IPS-15b (cell line): Measurements from ENCODE around the gene HOXD12.
A peak's percentile ranks its signal among the peaks of the same experiment; 100 is the strongest.

Experiments
- H3K27me3 ChIP-seq: one replicate; pipeline ENCODE4 v1.6.1; 2013; ENCODE audit warnings: low read length; ENCODE audit not compliant: control insufficient read depth, insufficient read depth
- H3K36me3 ChIP-seq: one replicate; pipeline ENCODE4 v1.6.1; 2013; ENCODE audit warnings: low read length; ENCODE audit not compliant: control insufficient read depth, insufficient read depth
- H3K4me1 ChIP-seq: one replicate; pipeline ENCODE4 v1.6.1; 2013; ENCODE audit warnings: mild to moderate bottlenecking, low read length; ENCODE audit not compliant: control insufficient read depth, insufficient read depth
- H3K4me3 ChIP-seq: one replicate; pipeline ENCODE4 v1.5.1; 2013; ENCODE audit warnings: low read depth, low read length
- H3K9ac ChIP-seq: one replicate; pipeline ENCODE4 v1.6.1; 2013; ENCODE audit warnings: low read depth, mild to moderate bottlenecking, low read length
- H3K9me3 ChIP-seq: one replicate; pipeline ENCODE4 v1.6.1; 2013; ENCODE audit warnings: mild to moderate bottlenecking, low read length; ENCODE audit not compliant: control insufficient read depth, insufficient read depth

Gene HOXD12

DNA sequence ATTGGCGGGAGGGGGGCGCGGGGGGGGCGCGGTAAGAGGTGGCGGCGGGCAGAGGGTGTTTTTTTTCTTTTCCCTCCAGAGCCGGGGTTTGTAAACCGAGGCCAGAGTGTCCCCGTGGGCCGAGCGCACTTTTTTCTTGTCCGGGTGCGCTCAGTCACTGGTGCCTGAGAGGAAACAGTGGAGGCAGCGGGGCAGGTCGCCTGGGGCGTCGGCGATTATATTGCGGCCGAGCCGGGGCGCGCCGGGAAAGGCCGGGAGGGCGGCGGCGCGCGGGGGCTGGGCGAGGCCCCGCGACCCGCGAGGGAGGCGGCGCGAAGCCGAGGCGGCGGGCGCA lies 30.2 kb downstream of the HOXD12 start:
- Histone ChIP-seq H3K4me3 (no peak overlapping the region), H3K27me3 (peaks cover 94% of the 10 kb centered on the region), H3K9ac (no peak overlapping the region), H3K9me3 (no peaks in the 10 kb centered on the region), H3K36me3 (no peaks in the 10 kb centered on the region), H3K4me1 (peaks cover 2% of the 10 kb centered on the region)

DNA sequence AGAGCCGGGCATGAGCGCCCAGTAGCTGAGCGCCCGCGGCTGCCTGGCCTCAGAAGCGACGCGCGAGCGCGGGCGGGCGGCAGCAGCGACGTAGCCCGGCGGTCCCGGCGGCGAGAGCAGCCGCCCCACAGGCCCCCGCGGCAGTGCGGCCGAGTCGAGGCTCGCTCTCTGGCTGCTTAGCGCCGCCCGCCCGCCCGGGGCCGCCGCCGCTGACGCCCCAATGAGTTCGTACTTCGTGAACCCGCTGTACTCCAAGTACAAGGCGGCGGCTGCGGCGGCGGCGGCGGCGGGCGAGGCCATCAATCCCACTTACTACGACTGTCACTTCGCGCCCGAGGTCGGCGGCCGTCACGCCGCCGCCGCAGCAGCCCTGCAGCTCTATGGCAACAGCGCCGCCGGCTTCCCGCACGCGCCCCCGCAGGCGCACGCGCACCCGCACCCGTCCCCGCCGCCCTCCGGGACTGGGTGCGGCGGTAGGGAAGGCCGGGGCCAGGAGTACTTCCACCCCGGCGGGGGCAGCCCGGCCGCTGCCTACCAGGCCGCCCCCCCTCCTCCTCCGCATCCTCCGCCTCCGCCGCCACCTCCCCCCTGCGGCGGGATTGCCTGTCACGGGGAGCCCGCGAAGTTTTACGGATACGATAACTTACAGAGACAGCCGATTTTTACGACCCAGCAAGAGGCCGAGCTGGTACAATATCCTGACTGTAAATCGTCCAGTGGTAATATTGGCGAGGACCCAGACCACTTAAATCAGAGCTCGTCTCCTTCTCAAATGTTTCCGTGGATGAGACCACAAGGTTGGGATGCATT lies 30.8 kb downstream of the HOXD12 start:
- H3K9me3 ChIP-seq: no peaks in the 10 kb centered on the region
- peaks cover 2% of the 10 kb centered on the region for H3K4me1 ChIP-seq
- H3K4me3 ChIP-seq: peak overlapping the region; percentile 13
- H3K36me3 ChIP-seq: no peaks in the 10 kb centered on the region
- H3K27me3 ChIP-seq: peaks cover 94% of the 10 kb centered on the region
- no peak overlapping the region for H3K9ac ChIP-seq

DNA sequence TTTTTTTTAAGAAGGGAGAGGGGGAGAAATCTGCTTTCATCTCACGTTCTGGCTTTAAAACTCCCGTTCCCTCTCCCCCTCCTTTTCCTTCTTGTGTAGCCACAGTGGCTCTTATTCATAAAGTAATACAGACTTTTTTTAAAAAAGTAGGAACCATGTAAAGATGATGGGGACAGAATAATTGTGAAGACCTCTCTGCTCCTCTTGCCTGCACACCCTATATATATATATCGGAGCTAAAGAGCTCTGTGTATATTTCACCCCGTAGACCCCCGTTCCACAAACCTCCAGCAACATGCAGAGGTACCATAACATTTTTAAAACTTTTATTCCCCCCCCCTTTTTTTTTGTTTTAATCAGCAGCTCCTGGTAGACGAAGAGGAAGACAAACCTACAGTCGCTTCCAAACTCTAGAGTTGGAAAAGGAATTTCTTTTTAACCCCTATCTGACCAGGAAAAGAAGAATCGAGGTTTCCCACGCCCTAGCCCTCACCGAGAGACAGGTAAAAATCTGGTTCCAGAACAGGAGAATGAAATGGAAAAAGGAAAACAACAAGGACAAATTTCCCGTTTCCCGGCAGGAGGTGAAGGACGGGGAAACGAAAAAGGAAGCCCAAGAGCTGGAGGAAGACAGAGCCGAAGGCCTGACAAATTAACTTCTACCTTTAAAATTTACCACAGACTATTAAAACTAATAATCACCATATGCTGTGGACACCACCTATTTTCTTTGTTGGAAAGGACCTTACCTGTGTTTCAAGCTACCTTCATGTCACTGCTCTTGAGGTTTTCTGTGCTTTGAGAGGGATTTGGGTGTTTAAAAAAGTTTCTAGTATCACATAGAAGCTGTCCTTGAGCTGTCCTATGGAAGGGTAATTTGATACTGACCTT lies 31.6 kb downstream of the HOXD12 start:
- Histone ChIP-seq H3K4me1 (peaks cover 4% of the 10 kb centered on the region), H3K9me3 (no peaks in the 10 kb centered on the region), H3K36me3 (no peaks in the 10 kb centered on the region), H3K9ac (no peak overlapping the region), H3K4me3 (no peak overlapping the region), H3K27me3 (peaks cover 94% of the 10 kb centered on the region)

DNA sequence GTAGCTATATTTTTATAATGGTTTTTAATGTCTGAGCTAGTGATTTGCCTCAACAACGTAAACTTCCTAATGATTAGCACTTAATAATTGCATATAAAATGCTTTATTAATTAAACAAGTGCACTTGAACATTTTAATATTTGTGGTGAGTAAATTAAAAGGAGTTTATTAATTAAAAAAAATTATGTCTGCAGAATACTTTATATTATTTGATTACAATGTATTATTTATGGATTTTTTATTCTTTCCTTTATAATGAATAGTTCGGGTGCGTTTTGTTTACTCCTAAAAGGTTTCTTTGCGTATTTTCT lies 32.2 kb downstream of the HOXD12 start:
- H3K4me1 ChIP-seq: peaks cover 4% of the 10 kb centered on the region
- no peak overlapping the region for H3K4me3 ChIP-seq
- no peak overlapping the region for H3K9ac ChIP-seq
- H3K9me3 ChIP-seq: no peaks in the 10 kb centered on the region
- H3K36me3 ChIP-seq: no peaks in the 10 kb centered on the region
- H3K27me3 ChIP-seq: peaks cover 94% of the 10 kb centered on the region

DNA sequence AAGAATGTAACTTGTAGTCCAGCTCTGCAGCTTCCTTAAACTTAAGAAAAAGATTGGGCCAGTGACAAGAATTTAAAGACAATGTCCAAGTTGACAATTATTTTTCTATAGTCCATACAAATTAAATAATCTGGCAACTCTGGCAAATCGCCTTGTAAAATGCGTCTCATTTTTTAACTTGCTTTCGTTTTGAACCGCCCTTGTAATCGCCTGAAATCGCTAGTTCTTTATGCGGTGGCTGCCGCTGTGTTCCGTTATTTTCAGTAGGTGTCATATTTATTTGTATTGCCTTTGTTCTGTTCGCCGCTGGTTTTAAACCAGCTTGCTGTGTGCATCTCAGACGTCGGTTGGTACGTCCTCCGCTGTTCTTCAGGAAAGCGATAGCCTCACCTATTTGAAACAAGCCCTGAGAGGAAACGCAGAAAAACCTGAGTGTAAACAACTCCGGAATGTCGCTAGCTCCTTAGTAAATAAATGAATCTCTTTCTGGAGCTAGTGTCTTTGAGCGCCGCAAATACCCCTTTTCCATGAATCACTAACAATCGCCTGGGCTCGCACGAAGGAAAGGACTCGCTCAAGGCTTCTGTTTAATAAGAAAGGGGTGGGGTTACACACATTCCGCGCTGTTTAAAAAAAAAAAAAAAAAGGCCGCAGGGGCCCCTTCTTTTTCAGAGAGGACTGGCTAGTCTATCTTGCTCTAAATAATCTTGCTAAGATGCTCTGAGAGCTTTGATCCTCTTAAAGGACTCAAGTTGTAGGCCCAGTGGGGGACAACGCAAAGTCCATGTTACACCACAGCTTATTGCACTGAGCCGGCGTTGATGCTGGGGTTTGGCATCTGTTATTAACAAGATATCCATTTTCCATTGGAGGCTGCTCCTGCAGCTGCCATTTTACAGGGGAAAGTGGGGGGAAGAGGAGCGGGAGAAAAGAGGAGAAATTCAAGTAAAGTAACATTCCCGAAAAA lies 32.9 kb downstream of the HOXD12 start:
- Histone ChIP-seq H3K27me3 (peaks cover 94% of the 10 kb centered on the region), H3K4me3 (no peak overlapping the region), H3K9me3 (no peaks in the 10 kb centered on the region), H3K36me3 (no peaks in the 10 kb centered on the region), H3K4me1 (peaks cover 4% of the 10 kb centered on the region), H3K9ac (no peak overlapping the region)

DNA sequence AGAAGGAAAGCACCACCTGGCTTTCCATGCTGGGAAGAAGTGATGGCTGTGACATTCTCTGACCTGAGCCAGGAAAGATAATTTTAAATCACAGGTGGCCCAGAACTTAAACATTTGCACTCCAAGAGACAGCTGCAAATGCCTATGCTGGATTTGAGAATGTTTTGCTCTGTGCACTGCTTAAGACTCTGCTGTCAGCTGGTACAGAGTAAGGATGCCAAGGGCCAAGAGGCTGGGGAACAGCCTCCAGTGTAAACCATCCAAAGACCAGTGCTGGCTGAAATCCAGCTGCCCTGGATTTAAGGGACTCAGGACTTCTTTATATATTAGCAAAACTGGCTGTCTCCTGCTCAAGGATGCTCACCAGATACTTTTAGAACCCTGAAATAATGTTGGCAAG lies 33.8 kb downstream of the HOXD12 start:
- Histone ChIP-seq H3K9me3 (no peaks in the 10 kb centered on the region), H3K4me1 (peaks cover 4% of the 10 kb centered on the region), H3K9ac (no peak overlapping the region), H3K36me3 (no peaks in the 10 kb centered on the region), H3K4me3 (peak overlapping the region; percentile 3), H3K27me3 (peaks cover 94% of the 10 kb centered on the region)

DNA sequence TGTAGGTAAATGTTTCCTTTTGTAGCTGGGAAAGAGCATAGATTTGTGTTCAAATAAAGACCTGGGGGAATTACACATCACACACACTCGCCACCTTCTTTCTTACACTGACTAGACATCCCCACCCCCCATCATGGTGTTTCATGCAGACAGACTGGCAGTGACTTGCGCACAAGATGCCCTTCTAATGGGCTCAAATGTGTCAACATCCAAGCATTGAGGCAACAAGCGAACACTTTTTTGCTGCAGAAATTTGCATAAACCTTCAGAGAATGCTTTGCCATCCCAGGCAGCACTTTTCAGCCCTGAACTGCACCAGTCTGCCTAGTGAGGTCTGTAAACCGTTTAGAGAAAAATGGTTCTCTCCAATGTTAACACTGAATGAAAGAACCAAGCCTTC lies 34.4 kb downstream of the HOXD12 start:
- Histone ChIP-seq H3K9me3 (no peaks in the 10 kb centered on the region), H3K9ac (no peak overlapping the region), H3K4me3 (no peak overlapping the region), H3K36me3 (no peaks in the 10 kb centered on the region), H3K4me1 (peaks cover 2% of the 10 kb centered on the region), H3K27me3 (peaks cover 94% of the 10 kb centered on the region)

DNA sequence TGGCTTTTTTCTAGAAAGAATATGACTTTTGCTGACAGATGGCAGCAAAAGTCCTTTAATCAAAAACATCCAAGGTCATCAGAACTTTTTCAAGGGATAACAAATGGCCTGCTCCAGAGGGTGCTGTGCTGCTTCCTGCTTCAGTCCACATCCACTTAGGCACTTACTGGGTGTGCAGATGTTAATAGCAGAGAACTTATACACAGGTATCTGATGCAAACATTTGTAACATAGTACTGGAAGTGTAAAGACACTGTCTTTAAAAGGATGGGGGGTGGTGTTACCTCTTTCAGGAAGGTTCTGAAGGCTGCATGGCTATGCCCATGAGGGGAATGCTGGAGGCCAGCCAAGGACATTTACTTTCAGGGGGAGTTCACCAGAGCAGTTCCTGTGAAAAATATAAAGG lies 35.4 kb downstream of the HOXD12 start:
- H3K9ac ChIP-seq: no peak overlapping the region
- H3K4me3 ChIP-seq: peak overlapping the region; percentile 1
- peaks cover 99% of the 10 kb centered on the region for H3K27me3 ChIP-seq
- no peaks in the 10 kb centered on the region for H3K36me3 ChIP-seq
- peaks cover 2% of the 10 kb centered on the region for H3K4me1 ChIP-seq
- no peaks in the 10 kb centered on the region for H3K9me3 ChIP-seq

DNA sequence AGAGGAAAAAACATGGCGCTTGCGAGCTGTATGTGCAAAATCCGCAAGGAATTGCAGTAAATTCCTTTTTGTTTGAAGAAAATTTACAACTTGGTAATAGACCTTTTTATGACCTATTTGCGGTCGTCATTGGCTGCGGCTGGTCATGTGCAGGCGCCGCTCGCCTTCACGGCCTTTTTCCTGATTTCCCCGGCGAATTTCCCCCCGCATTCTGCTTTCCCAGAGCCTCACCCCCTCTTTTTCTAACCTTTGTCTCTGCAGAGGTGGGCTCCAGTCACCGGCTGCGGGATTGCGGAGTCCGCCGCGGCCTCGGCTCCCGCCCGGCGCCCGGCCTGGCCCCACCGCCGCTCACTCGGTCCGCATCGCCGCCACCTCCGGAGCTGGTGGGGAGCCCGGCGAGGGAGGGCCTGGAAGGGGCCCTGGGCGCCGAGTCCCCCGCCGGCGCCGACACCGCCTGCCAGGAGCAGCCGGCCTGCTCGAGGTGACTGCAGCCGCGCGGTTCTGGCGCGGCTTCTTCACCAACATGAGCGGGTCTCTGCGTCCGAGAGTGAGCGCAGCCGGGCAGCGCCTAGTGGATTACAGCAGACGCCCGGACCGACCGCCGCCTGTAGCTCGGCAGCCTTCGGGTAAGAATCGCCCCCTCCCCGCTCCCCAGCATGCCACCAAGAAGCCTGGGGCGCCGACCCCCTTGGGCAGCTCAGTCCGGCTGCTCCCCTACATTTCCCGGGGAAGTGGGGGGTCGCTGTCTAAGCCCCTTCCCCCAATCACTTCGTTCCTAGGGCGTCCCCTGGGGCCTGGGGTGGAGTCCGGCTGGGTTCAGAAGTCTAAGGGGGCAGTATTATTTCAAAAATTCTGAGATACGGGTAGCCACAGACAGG lies 37.0 kb downstream of the HOXD12 start:
- Histone ChIP-seq H3K9me3 (no peaks in the 10 kb centered on the region), H3K4me1 (peaks cover 5% of the 10 kb centered on the region), H3K27me3 (peaks cover 99% of the 10 kb centered on the region), H3K9ac (no peak overlapping the region), H3K36me3 (no peaks in the 10 kb centered on the region), H3K4me3 (peak overlapping the region; percentile 45)

DNA sequence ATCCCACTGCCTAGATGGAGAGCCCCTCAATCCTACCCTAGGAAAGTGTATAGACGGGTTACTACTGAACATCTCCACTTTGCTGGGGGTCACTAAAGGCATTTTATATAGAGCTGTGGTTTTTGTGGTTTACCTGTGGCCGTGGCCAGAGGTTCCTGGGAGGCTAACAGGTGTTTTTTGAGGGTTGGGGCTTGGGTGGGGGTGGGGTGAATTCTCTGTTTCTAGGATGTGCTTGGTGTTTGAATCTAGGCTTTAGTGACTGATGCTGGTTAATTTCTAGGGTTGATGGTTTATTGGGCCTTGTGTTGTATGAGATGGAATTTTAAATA lies 37.6 kb downstream of the HOXD12 start:
- peaks cover 5% of the 10 kb centered on the region for H3K4me1 ChIP-seq
- H3K9me3 ChIP-seq: no peaks in the 10 kb centered on the region
- no peak overlapping the region for H3K9ac ChIP-seq
- peak overlapping the region; percentile 8 for H3K4me3 ChIP-seq
- no peaks in the 10 kb centered on the region for H3K36me3 ChIP-seq
- H3K27me3 ChIP-seq: peaks cover 99% of the 10 kb centered on the region

DNA sequence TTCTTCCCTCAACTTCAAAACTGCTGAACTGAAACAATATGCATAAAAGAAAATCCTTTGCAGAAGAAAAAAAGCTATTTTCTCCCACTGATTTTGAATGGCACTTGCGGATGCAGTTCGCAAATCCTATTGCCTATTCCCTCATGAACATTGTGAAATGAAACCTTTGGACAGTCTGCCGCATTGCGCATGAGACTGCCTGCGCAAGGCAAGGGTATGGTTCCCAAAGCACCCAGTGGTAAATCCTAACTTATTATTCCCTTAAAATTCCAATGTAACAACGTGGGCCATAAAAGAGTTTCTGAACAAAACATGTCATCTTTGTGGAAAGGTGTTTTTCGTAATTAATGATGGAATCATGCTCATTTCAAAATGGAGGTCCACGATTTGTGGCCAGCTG lies 38.3 kb downstream of the HOXD12 start:
- H3K27me3 ChIP-seq: peaks cover 99% of the 10 kb centered on the region
- no peaks in the 10 kb centered on the region for H3K36me3 ChIP-seq
- peaks cover 5% of the 10 kb centered on the region for H3K4me1 ChIP-seq
- H3K9me3 ChIP-seq: no peaks in the 10 kb centered on the region
- peak overlapping the region; percentile 19 for H3K4me3 ChIP-seq
- H3K9ac ChIP-seq: no peak overlapping the region
